Fibroblast of upper back skin (primary cell): ENCODE measurements around the gene MMS19.
"Not testable (repeated sequence)": the region's sequence is repeated elsewhere in the genome, so short reads cannot be mapped to it uniquely, and the experiment has no call there.

ENCODE experiments used
- DNase-seq: peaks from one replicate; pipeline ENCODE4 v3.0.0-alpha.2; 2013

Gene MMS19

GRCh38 chr10:97498076-97498840 is at the start of gene MMS19:
Gene MMS19, minus strand, starts transcription at chr10:97498422. Its CDS starts 38 bp downstream, at chr10:97498384.
- DNase-seq = peak; percentile 99

GRCh38 chr10:97547962-97548361 is 49.7 kb upstream of the MMS19 start:
- no peak for DNase-seq

- DNase-seq = no peak
Observed at GRCh38 chr10:97547271-97547600, 49.0 kb upstream of the MMS19 start.

GRCh38 chr10:97546456-97547270 is 48.4 kb upstream of the MMS19 start:
- DNase-seq = no peak

- peak; percentile 97 for DNase-seq
Observed at GRCh38 chr10:97543025-97543546, 44.9 kb upstream of the MMS19 start.

GRCh38 chr10:97542169-97543024 is 44.2 kb upstream of the MMS19 start:
- peak; percentile 95 for DNase-seq

GRCh38 chr10:97540669-97541500 is 42.7 kb upstream of the MMS19 start:
- no peak for DNase-seq

GRCh38 chr10:97539523-97540200 is 41.4 kb upstream of the MMS19 start:
- DNase-seq = peak; percentile 88

GRCh38 chr10:97538839-97539238 is 40.6 kb upstream of the MMS19 start:
- DNase-seq = no peak

GRCh38 chr10:97538411-97538810 is 40.2 kb upstream of the MMS19 start:
- DNase-seq = peak; percentile 53

GRCh38 chr10:97537186-97537869 is 39.1 kb upstream of the MMS19 start:
- no peak for DNase-seq

GRCh38 chr10:97534746-97535367 is 36.6 kb upstream of the MMS19 start:
- no peak for DNase-seq

GRCh38 chr10:97533888-97534287 is 35.7 kb upstream of the MMS19 start:
- DNase-seq = no peak

- peak; percentile 28 for DNase-seq
Observed at GRCh38 chr10:97532935-97533671, 34.9 kb upstream of the MMS19 start.

- peak; percentile 32 for DNase-seq
Observed at GRCh38 chr10:97531401-97531986, 33.3 kb upstream of the MMS19 start.

- DNase-seq = no peak
Observed at GRCh38 chr10:97529685-97530465, 31.7 kb upstream of the MMS19 start.

GRCh38 chr10:97528876-97529275 is 30.7 kb upstream of the MMS19 start:
- not testable (repeated sequence) for DNase-seq

- DNase-seq = no peak
Observed at GRCh38 chr10:97525683-97526110, 27.5 kb upstream of the MMS19 start.
